ENCODE results near the gene CDKL1.
"Not testable (repeated sequence)": the region's sequence is repeated elsewhere in the genome, so short reads cannot be mapped to it uniquely, and the experiment has no call there.

Gene CDKL1

DNA sequence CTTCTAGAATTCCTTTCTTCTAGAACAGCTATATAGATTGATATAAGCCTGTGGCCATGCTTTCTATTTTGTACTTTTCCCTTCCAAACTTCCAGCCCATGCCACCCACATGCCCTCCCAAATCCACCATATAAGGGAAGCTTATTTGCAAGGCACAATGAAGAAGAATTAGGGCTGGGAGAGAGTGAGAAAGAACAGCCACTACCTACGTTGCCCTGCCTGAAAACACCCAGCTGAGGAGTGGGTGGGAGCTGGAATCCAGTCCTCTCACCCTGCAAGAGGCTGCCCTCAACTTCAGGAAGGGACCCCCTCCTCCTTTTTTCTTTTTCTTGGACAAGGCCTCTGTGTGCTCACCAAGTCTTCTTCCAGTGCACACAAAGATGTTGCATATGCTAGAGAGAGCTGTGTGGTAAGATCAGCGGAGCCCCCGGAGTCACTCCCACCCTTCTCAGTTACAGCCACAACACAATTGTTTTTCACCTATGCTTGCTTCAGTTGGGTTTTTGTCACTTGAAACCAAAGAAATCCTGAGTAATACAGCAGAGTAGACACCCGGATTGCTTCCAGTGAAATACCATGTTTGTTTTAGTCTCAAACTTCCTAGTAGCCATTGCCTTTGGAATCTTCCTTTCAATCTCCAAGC is 38.8 kb downstream of the CDKL1 start:
- Histone ChIP-seq H3K9me3 (ENCODE audit: low read length) (no peaks in the 10 kb centered on the region), H3K27me3 (ENCODE audit: insufficient read depth, low read length) (no peaks in the 10 kb centered on the region), H4K20me1 (ENCODE audit: insufficient read depth, low read length) (no peaks in the 10 kb centered on the region), H3K9me2 (ENCODE audit: low read depth, low read length) (no peaks in the 10 kb centered on the region), H3K4me1 (ENCODE audit: insufficient read depth, low read length, severe bottlenecking) (peaks cover 1% of the 10 kb centered on the region), H3K36me3 (ENCODE audit: insufficient read depth, low read length) (no peaks in the 10 kb centered on the region), H3F3A (ENCODE audit: insufficient read depth, low read length) (no peaks in the 10 kb centered on the region), H3K27ac (ENCODE audit: low read depth, low read length, poor library complexity, severe bottlenecking) (no peak overlapping the region), H3K9ac (ENCODE audit: low read length) (no peak overlapping the region), H2AFZ (ENCODE audit: low read length) (no peak overlapping the region), H3K79me2 (ENCODE audit: insufficient read depth, low read length) (no peaks in the 10 kb centered on the region), H3K4me3 (ENCODE audit: low read depth, low read length, poor library complexity, severe bottlenecking) (no peak overlapping the region), H3K4me2 (ENCODE audit: low read length) (no peak overlapping the region)
- TF ChIP-seq CTCF (IDR thresholded peaks at IDR 0.05; ENCODE audit: low read length) (no peak), EZH2 (IDR thresholded peaks at IDR 0.05; ENCODE audit: borderline replicate concordance, low read length) (no peak)

GRCh38 chr14:50357124-50357523 is 39.6 kb downstream of the CDKL1 start:
- H4K20me1 ChIP-seq (ENCODE audit: insufficient read depth, low read length) = no peaks in the 10 kb centered on the region
- no peaks in the 10 kb centered on the region for H3K36me3 ChIP-seq (ENCODE audit: insufficient read depth, low read length)
- H3K4me1 ChIP-seq (ENCODE audit: insufficient read depth, low read length, severe bottlenecking) = no peaks in the 10 kb centered on the region
- no peaks in the 10 kb centered on the region for H3K27me3 ChIP-seq (ENCODE audit: insufficient read depth, low read length)
- no peak overlapping the region for H3K27ac ChIP-seq (ENCODE audit: low read depth, low read length, poor library complexity, severe bottlenecking)
- H3K79me2 ChIP-seq (ENCODE audit: insufficient read depth, low read length) = no peaks in the 10 kb centered on the region
- no peak overlapping the region for H3K4me2 ChIP-seq (ENCODE audit: low read length)
- no peaks in the 10 kb centered on the region for H3K9me2 ChIP-seq (ENCODE audit: low read depth, low read length)
- H3K4me3 ChIP-seq (ENCODE audit: low read depth, low read length, poor library complexity, severe bottlenecking) = no peak overlapping the region
- no peak overlapping the region for H3K9ac ChIP-seq (ENCODE audit: low read length)
- H2AFZ ChIP-seq (ENCODE audit: low read length) = no peak overlapping the region
- H3F3A ChIP-seq (ENCODE audit: insufficient read depth, low read length) = no peaks in the 10 kb centered on the region
- TF ChIP-seq EZH2 (IDR thresholded peaks at IDR 0.05; ENCODE audit: borderline replicate concordance, low read length) (no peak), CTCF (IDR thresholded peaks at IDR 0.05; ENCODE audit: low read length) (no peak)
- no peaks in the 10 kb centered on the region for H3K9me3 ChIP-seq (ENCODE audit: low read length)

GRCh38 chr14:50356283-50356682 is 40.4 kb downstream of the CDKL1 start:
- not testable (repeated sequence) for H3K36me3 ChIP-seq (ENCODE audit: insufficient read depth, low read length); H3K9me2 ChIP-seq (ENCODE audit: low read depth, low read length); H3K27ac ChIP-seq (ENCODE audit: low read depth, low read length, poor library complexity, severe bottlenecking); H4K20me1 ChIP-seq (ENCODE audit: insufficient read depth, low read length); H3K4me2 ChIP-seq (ENCODE audit: low read length); H3F3A ChIP-seq (ENCODE audit: insufficient read depth, low read length); H3K79me2 ChIP-seq (ENCODE audit: insufficient read depth, low read length); H2AFZ ChIP-seq (ENCODE audit: low read length); H3K4me3 ChIP-seq (ENCODE audit: low read depth, low read length, poor library complexity, severe bottlenecking); H3K4me1 ChIP-seq (ENCODE audit: insufficient read depth, low read length, severe bottlenecking); H3K9me3 ChIP-seq (ENCODE audit: low read length); H3K9ac ChIP-seq (ENCODE audit: low read length); H3K27me3 ChIP-seq (ENCODE audit: insufficient read depth, low read length)

- Histone ChIP-seq H3K9me3 (ENCODE audit: low read length) (no peaks in the 10 kb centered on the region), H3K4me2 (ENCODE audit: low read length) (no peak overlapping the region)
Observed at GRCh38 chr14:50355692-50356091, 41.0 kb downstream of the CDKL1 start.

More at GRCh38 chr14:50355692-50356091, 41.0 kb downstream of the CDKL1 start:
- H3K79me2 ChIP-seq (ENCODE audit: insufficient read depth, low read length) = no peaks in the 10 kb centered on the region
- no peaks in the 10 kb centered on the region for H3K27me3 ChIP-seq (ENCODE audit: insufficient read depth, low read length)
- H3K9me2 ChIP-seq (ENCODE audit: low read depth, low read length) = no peaks in the 10 kb centered on the region
- no peak overlapping the region for H2AFZ ChIP-seq (ENCODE audit: low read length)
- H3F3A ChIP-seq (ENCODE audit: insufficient read depth, low read length) = no peaks in the 10 kb centered on the region
- no peaks in the 10 kb centered on the region for H3K36me3 ChIP-seq (ENCODE audit: insufficient read depth, low read length)
- H3K4me1 ChIP-seq (ENCODE audit: insufficient read depth, low read length, severe bottlenecking) = no peaks in the 10 kb centered on the region
- TF ChIP-seq CTCF (IDR thresholded peaks at IDR 0.05; ENCODE audit: low read length) = no peak
- no peak for TF ChIP-seq EZH2 (IDR thresholded peaks at IDR 0.05; ENCODE audit: borderline replicate concordance, low read length)
- H3K9ac ChIP-seq (ENCODE audit: low read length) = no peak overlapping the region
- H4K20me1 ChIP-seq (ENCODE audit: insufficient read depth, low read length) = no peaks in the 10 kb centered on the region
- H3K27ac ChIP-seq (ENCODE audit: low read depth, low read length, poor library complexity, severe bottlenecking) = no peak overlapping the region
- H3K4me3 ChIP-seq (ENCODE audit: low read depth, low read length, poor library complexity, severe bottlenecking) = no peak overlapping the region
